Body of pancreas (tissue), 4 donors: ENCODE results near the gene LPAR1.

Experiments used
- CTCF ChIP-seq, 7 experiments: fragments of 450-650 bp in 4 of 7; fragments of 200-600 bp in 3 of 7; sonication (generic) in 3 of 7; IDR thresholded peaks; one replicate each; pipeline ENCODE4 v1.5.1; 2016 to 2019; ENCODE audit warnings: antibody characterized with exemption in 7 of 7
- POLR2A ChIP-seq, 3 donors: fragments of 450-650 bp; IDR thresholded peaks; one replicate each; pipeline ENCODE4 v1.6.1; 2016; ENCODE audit warnings: antibody characterized with exemption in 3 of 3, mild to moderate bottlenecking in 2 of 3

DNA sequence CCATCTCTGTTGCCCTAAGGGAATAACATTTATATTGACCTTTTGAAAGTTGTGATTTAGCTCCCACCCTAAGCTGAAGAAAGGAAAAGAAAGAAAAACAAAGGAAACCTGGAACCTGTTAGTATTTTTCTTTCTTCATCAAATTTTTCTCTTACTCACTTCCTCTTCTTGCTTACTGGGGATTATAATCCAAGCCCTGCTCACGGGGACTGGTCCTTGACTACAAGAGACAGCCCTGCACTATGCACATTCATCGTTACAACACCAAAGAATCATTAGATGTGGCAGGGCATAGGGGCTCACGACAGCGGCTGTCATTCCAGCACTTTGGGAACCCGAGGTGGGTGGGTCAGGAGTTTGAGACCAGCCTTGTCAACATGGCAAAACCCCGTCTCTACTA is 37.8 kb upstream of the LPAR1 start:
- TF ChIP-seq CTCF (IDR thresholded peaks at IDR 0.05) = no peak
- TF ChIP-seq POLR2A (IDR thresholded peaks at IDR 0.05) = no peak
